ENCODE results near the gene HNRNPA1L2.

The HNRNPA1L2 gene

DNA sequence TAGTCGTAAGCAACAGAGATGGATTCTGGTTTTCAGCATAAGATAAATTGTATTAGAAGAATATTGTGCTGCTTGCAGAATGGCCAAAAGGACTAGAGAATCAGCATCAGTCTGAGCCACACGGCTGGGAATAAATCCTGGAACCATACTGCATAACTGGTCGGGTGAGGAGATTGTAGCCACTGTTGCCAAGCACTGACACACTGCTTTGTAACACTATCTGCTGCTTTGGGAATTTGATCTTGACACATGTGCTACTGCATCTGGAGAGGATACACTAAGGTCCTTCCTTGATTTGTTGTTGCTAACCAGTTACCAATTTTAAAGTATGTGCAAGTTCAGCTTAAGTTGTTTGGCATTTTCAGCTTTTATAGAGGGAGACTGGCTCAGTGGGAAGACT lies 1.9 kb downstream of the HNRNPA1L2 start:
- TF ChIP-seq, protein P1, sequence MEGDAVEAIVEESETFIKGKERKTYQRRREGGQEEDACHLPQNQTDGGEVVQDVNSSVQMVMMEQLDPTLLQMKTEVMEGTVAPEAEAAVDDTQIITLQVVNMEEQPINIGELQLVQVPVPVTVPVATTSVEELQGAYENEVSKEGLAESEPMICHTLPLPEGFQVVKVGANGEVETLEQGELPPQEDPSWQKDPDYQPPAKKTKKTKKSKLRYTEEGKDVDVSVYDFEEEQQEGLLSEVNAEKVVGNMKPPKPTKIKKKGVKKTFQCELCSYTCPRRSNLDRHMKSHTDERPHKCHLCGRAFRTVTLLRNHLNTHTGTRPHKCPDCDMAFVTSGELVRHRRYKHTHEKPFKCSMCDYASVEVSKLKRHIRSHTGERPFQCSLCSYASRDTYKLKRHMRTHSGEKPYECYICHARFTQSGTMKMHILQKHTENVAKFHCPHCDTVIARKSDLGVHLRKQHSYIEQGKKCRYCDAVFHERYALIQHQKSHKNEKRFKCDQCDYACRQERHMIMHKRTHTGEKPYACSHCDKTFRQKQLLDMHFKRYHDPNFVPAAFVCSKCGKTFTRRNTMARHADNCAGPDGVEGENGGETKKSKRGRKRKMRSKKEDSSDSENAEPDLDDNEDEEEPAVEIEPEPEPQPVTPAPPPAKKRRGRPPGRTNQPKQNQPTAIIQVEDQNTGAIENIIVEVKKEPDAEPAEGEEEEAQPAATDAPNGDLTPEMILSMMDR (conservative IDR thresholded peaks at IDR 0.05; ENCODE audit: low read length), result no peak
- peak; percentile 25 for DNase-seq (ENCODE audit: low read depth)
- H3K4me3 ChIP-seq (ENCODE audit: low read length), result no peak overlapping the region

DNA sequence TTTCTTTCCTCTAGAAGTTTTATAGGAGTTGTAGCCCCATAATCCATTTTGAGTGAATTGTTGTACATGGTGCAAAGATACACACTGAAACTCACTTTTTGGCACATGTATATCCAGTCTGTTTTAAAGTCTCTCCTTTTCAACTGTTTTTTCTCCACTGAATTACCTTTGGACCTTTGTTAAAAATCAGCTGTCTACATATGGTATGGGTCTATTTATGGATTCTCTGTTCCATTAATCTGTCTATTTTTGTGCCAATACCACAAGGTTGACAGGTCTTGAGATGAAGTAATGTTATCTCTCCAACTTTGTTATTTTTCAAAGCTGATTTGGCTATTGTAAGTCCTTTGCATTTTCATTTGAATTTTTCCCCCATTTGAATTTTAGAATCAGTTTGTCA lies 4.7 kb downstream of the HNRNPA1L2 start:
- TF ChIP-seq, protein P1 (conservative IDR thresholded peaks at IDR 0.05; ENCODE audit: low read length), result no peak
- DNase-seq (ENCODE audit: low read depth), result no peak
- H3K4me3 ChIP-seq (ENCODE audit: low read length), result no peak overlapping the region

- no peak for DNase-seq (ENCODE audit: low read depth)
- peak overlapping the region; percentile 94 for H3K4me3 ChIP-seq (ENCODE audit: low read length)
- TF ChIP-seq, protein P1 (conservative IDR thresholded peaks at IDR 0.05; ENCODE audit: low read length), result no peak
Measured at GRCh38 chr13:52650731-52651130, 8.5 kb downstream of the HNRNPA1L2 start.

DNA sequence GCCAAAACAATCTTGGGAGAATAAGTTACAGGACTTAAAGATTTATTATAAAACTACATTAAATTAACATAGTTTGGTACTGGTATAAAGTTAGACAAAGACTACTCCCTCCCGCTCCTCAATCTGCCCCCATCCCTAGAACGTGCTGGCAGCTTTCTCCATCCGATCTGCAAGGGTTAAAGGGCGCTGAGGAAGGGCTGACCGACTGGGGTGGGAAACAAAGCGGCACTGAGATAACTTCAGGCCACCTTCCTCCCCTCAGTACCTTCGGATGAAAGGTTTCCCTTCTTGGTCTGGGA lies 9.6 kb downstream of the HNRNPA1L2 start:
- H3K4me3 ChIP-seq (ENCODE audit: low read length), result peak overlapping the region; percentile 94
- TF ChIP-seq, protein P1 (conservative IDR thresholded peaks at IDR 0.05; ENCODE audit: low read length), result no peak
- no peak for DNase-seq (ENCODE audit: low read depth)

- peak; percentile 98 for DNase-seq (ENCODE audit: low read depth)
- TF ChIP-seq, protein P1 (conservative IDR thresholded peaks at IDR 0.05; ENCODE audit: low read length), result peak; percentile 74
- peak within 1 kb of the TSS; percentile 94 for H3K4me3 ChIP-seq (ENCODE audit: low read length)
Measured at GRCh38 chr13:52652196-52652979, 10.2 kb downstream of the HNRNPA1L2 start, which contains the start of gene SUGT1. SUGT1 (plus strand) TSS chr13:52652836; CDS start chr13:52652921, 85 bp downstream.

- no peak for DNase-seq (ENCODE audit: low read depth)
- H3K4me3 ChIP-seq (ENCODE audit: low read length), result peak overlapping the region; percentile 94
- TF ChIP-seq, protein P1 (conservative IDR thresholded peaks at IDR 0.05; ENCODE audit: low read length), result no peak
Measured at GRCh38 chr13:52652980-52653303, 10.7 kb downstream of the HNRNPA1L2 start.

DNA sequence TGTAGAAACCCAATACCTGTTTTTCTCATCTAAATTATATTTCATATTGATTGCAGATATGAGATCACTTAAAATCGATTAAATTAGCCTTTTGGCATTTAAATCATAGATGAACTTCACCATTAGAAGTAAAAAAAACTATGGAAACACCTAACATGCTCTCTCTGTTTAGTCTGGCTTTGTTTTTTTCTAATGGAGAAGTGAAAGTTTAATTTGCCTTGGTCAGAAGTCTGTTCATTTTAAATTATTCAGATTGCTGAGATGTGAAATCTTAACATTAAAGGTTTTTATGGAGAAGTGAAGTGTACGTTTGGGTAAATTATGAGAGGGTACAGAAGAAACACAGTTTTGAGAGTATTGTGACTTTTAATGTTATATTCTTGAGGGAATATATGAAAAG lies 17.1 kb downstream of the HNRNPA1L2 start:
- no peak overlapping the region for H3K4me3 ChIP-seq (ENCODE audit: low read length)
- TF ChIP-seq, protein P1 (conservative IDR thresholded peaks at IDR 0.05; ENCODE audit: low read length), result no peak
- no peak for DNase-seq (ENCODE audit: low read depth)

Data from AG10803 (cell line).